Right forelimb (tissue), 1 donor: ENCODE measurements around the gene ANKRD6.
A peak's percentile ranks its signal among the peaks of the same experiment; 100 is the strongest.
"Not testable (repeated sequence)": the region's sequence is repeated elsewhere in the genome, so short reads cannot be mapped to it uniquely, and the experiment has no call there.

Experiments
- DNase-seq: peaks from one replicate; pipeline ENCODE4 v3.0.0-alpha.2; 2018

ANKRD6 gene

DNA sequence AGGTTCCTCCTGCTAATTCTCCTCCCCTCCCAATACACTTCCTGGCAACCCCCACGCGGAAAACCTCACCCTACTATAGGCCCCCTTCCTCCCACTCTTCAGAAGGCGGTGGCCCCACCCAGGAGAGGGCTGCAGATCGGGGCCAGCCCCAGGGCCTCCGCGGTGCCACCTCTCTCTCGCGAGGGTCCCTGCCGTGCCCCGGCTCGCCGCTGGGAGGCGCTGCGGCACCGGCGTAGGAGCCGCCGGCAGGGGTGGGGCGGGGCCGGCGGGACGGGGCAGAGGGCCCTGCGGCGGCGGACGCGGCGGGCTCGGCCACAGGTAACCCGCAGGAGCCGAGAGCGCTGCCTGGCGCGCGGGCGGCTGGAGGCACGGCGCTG is at the start of gene ANKRD6:
TSS of gene ANKRD6 (plus strand) at position 278 of the 377 bp plus-strand sequence. CDS start 133,825 bp downstream, outside the sequence.
- DNase-seq = peak; percentile 86

GRCh38 chr6:89385156-89385667 is 47.7 kb upstream of the ANKRD6 start:
- DNase-seq = no peak

DNA sequence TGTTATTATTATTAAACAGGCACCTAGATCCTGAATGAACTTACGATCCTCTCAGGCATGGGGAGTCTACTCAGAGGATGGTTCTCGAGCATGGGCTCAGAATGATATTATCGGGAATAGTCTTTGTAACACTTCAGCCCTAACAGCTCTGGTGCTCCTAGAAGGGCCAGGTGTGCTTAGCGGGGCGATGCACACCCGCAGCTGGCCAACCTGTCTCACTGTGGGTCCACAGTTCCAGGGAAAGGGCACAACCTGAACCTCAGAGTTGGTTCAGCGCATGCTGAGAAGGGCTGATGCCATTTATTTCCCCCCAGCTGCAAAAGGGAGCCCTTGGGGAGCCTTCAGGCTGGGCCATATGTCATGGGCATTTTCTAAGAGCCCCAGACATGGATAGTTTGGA is 47.1 kb upstream of the ANKRD6 start:
- DNase-seq = no peak

GRCh38 chr6:89386917-89387491 is 45.9 kb upstream of the ANKRD6 start:
- no peak for DNase-seq

- DNase-seq = no peak
These were observed 45.3 kb upstream of the ANKRD6 start for GRCh38 chr6:89387516-89388201.

DNA sequence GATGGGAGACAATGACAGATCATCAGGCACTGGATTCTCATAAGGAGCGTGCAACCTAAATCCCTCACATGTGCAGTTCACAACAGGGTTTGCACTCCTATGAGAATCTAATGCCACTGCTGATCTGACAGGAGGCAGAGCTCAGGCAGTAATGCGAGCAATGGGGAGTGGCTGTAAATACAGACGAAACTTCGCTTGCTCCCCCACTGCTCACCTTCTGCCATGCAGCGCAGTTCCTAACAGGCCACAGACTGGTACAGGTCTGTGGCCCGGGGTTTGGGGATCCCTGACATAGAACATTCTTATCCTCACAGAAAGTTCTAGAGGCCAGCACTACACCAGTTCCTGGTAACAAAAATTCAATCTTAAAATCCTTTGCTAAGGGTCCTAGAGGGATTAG is 44.1 kb upstream of the ANKRD6 start:
- DNase-seq = no peak

DNA sequence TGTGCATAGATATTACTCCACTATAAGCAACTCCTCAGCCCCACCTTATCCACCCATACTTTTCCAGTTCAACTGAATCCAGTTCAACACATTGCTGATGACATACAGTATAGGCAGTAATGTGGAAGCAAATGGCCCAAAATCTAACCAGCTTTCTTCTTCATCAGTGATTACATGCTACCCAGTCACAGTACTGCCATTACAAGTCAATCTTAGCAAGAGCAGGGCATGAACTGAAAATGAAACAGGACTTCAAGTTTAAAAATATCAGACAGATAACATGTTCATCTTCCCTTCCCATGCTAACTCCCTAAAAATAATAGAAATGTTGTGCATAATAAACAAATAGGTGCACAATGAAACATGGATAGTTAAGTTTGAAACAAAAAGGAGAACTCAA is 40.1 kb upstream of the ANKRD6 start:
- DNase-seq = no peak

DNA sequence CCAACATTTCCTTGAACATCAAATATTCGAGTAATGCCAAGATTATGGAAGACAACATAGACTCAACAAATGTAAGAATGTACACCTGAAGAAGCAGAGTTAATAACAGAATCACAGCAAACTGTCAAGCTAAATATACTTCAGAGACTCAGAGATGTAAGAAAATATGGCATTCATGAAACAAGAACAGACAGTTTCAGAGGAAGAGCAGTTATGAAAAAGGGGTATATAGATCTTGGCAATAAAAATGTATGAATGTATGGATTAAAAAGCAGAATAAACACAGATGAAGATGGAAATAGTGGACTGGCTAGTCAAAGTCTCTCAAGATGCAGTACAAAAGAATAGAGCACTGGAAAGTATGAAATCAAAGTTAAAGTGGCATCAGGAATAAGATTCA is 39.3 kb upstream of the ANKRD6 start:
- DNase-seq = no peak

DNA sequence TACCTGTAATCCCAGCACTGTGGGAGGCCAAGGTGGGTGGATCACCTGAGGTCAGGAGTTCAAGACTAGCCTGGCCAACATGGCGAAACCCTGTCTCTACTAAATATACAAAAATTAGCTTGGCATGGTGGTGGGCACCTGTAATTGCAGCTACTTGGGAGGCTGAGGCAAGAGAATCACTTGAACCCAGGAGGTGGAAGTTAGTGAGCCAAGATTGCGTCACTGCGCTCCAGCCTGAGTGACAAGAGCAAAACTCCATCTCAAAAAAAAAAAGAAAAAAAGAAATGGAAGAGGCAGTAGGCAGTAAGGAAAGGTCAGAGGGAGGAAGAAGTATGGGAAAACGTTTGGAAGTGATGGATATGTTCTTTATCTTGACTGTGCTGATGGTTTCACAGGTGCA is 35.1 kb upstream of the ANKRD6 start:
- DNase-seq = not testable (repeated sequence)

DNA sequence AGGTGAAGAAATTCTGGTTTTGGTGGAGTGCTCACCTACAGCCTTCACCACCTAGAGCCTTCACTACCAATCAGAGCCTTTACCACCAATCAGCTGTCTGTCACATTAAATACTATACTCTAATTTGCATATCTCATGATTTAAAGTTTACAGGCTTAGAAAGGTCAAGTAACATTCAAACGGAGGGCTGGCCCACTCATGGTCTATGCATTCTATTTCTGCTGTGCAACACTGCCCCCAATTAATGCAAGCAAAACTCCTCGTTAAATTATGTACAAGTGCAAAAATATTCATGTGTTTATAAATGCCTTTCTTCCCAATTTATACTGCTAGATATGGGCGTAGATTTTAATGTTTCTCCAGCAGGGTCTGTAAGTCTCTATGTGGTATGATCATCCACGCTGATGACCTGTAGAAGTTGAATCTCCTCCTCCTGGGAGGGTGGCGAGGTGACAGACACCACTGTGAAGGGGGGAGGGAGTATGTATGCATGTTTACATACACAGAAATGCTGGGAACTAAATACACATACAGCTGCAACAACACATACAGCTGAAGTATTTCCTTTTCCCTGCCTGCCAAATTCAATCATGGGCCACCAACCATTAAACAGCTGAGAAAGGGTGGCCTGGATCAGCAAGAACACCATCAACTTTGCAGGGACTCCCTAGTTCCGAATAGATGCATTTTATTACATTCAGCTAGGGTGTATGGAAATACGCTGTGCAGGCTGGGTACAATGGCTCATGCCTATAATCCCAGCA is 34.0 kb upstream of the ANKRD6 start:
- no peak for DNase-seq

- no peak for DNase-seq
These were observed 32.9 kb upstream of the ANKRD6 start for GRCh38 chr6:89400050-89400449.

DNA sequence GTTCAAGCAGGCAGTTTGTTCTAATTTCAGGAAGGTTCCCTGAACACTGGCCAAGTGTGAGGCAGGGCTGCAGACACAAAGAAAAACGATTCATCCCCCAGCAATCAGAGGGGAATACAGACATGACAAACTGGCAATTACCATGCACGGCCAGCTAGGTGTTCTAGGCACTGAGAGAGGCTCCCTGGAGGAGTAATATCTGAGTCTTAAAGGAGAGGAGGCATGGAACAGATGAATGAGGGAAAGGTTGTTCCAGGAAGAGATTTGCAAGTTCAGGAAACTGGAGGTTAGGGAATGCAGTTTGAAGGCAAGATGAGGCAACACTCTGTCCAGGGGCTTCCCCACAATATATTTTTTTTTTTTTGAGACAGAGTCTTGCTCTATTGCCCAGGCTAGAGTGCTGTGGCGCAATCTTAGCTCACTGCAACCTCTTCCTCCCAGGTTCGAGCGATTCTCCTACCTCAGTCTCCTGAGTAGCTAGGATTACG is 32.0 kb upstream of the ANKRD6 start:
- no peak for DNase-seq

- no peak for DNase-seq
These were observed 30.2 kb upstream of the ANKRD6 start for GRCh38 chr6:89402776-89403175.

GRCh38 chr6:89404512-89404911 is 28.4 kb upstream of the ANKRD6 start:
- no peak for DNase-seq

DNA sequence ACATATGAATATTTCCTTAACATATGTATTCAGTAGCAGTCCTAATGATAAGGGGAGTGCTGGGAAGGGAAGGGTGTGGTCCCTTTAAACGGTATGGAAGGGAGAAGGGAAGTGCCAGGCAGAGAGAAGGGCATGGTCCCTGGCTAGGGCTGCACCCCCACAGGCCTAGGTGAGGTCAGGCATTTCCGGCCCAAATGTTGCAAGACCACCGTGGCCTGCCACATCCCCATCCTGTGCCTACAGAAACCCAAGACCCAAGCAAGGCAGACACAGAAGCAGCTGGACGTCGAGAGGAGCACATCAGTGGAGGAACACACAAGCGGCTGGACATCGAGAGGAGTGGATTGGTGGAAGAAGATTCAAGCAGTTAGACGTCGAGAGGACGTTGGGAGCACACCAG is 26.8 kb upstream of the ANKRD6 start:
- DNase-seq = no peak

GRCh38 chr6:89409461-89410035 is 23.4 kb upstream of the ANKRD6 start:
- DNase-seq = no peak

DNA sequence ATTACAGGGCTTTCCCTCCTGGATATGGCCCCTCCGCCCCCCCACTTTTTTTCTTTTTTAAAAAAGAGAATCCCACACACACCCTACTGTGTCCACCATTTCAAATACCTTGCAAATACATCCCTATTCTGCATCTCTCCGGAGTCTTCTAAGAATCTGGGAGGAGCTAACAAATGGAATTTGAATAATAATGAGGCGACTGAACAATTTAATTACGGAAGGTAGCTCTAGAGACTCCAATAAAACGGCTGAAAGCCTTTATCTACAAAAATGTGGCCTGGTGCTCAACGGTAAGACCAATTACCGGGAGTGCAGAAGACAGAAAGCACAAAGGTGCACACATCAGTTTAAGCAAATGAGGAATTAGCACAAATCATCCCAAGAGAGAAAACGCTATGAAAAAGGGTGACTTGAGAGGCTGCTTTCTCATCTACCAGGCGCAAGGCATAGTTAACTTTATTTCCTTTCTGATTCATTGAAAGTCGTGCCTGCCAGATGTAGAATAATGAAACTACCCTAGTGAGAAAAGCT is 22.7 kb upstream of the ANKRD6 start:
- DNase-seq = no peak

GRCh38 chr6:89410788-89411144 is 22.2 kb upstream of the ANKRD6 start:
- DNase-seq = no peak

GRCh38 chr6:89411145-89412070 is 21.5 kb upstream of the ANKRD6 start:
- DNase-seq = peak; percentile 68

DNA sequence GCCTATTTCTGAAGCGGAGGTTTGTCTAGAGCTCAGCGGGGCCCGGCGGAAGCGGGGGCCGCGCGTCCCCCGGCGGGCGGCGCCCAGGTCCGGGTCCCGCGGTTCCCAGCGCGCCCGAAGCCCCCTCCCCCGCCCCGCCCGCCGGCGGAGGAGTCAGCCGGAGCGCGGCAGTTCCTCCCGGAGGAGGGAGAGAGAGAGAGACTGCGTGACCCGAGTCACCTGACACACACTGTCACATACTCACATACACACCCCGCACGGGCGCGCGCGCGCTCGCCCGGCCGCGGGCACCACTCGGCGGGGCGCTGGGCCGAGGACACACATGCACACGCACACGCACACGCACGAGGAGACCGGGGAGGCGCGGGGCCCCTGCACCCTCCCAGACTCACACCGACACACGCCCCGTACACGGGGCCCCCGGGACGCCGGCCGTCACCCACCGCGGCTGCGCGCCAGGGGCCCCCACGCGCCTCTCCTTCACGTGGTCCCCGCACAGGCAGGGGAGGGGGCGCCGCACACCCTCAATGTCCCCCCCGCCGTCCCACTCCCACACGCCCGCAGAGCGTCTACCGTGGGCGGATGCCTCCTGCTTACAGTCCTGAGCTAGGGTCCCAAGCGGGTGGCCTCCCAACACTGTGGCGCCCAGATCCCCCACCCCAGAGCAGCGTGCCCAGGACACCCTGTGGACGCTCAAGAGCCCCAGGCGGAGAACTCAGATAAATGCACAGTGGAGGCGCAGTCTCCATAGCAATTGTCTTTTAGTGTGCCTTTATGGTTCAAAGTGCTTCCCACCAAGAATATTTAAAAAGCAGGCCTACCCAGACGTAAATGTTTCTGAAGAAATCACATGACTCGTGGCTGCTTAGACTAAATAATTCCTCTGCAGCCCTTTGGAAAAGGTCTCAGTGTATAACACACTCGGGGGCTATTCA is 20.6 kb upstream of the ANKRD6 start, which contains the start of gene RRAGD:
TSS of gene RRAGD (minus strand) at position 203 of the 935 bp plus-strand sequence. CDS start 280 bp downstream, outside the sequence.
- peak; percentile 61 for DNase-seq

DNA sequence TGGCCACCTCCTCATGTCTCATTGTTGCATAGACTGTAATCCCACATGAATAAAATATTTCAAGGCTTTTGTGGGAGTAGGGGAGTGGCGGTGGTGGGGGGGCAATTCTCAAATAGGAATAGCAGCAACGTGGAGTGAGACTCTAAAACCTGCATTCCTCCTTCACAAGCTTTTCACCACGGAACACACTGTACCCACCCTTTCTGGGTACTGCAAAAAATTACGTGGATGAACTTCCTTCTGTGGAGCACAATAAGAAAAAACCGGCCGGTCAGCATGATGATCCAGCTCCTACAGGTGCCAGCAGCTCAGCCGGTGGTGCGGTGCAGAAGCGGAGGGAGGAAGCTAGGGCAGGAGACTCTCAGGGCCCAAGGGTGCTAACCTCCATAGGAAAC is 19.9 kb upstream of the ANKRD6 start:
- no peak for DNase-seq
